Activated naive CD8-positive, alpha-beta T cell (primary cell): ENCODE data around the gene NEK7.

Experiments used
- H3K27ac Mint-ChIP-seq: one replicate; pipeline ENCODE4 v1.8.0; 2021; ENCODE audit warnings: mixed read lengths
- H3K27me3 Mint-ChIP-seq: one replicate; pipeline ENCODE4 v1.8.0; 2021; ENCODE audit warnings: mixed read lengths
- H3K36me3 Mint-ChIP-seq: one replicate; pipeline ENCODE4 v1.8.0; 2021; ENCODE audit warnings: mixed read lengths
- H3K4me1 Mint-ChIP-seq: one replicate; pipeline ENCODE4 v1.8.0; 2021; ENCODE audit warnings: low read depth, mixed read lengths
- H3K4me3 Mint-ChIP-seq: one replicate; pipeline ENCODE4 v1.8.0; 2021; ENCODE audit warnings: mild to moderate bottlenecking, mixed read lengths
- H3K9me3 Mint-ChIP-seq: one replicate; pipeline ENCODE4 v1.8.0; 2021; ENCODE audit warnings: low read depth, mixed read lengths

NEK7 gene

DNA sequence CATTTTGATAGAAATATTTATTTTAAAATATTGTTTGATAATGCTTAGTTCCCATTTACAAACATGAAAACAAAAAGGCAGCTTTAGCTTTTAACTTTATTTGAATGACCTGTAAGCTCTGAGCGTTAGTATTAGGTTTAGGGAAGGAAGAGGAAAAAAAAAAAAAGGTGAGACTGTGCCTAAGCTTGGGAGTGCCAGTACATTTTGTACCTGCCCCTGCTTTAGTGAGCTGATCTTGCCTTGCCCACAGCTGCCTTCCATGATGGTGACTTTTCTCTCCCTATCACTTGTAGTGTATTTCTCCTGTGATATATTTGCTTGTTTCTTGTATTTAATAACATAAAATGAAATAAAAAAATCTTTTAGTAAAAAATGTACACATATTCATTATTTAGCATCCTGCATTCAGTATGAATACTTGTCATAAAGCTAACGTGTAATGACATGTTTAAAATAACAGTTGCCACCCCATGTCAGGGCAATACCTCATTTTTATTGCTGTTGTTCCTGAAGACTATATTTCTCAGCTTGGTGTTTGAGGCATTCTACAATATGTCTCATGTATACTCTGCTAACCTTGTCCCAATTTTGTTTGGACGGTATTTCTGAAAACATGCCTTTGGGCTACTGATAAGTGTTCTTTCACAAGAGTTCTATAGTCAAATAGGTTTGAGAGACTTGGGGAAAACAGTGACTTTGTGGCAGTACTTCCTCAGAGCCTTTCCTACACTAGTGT lies 76.3 kb downstream of the NEK7 start:
- H3K27me3 Mint-ChIP-seq, result no peaks in the 10 kb centered on the region
- peaks cover 6% of the 10 kb centered on the region for H3K36me3 Mint-ChIP-seq
- no peaks in the 10 kb centered on the region for H3K9me3 Mint-ChIP-seq
- no peak overlapping the region for H3K4me3 Mint-ChIP-seq
- no peak overlapping the region for H3K27ac Mint-ChIP-seq
- peaks cover 32% of the 10 kb centered on the region for H3K4me1 Mint-ChIP-seq

DNA sequence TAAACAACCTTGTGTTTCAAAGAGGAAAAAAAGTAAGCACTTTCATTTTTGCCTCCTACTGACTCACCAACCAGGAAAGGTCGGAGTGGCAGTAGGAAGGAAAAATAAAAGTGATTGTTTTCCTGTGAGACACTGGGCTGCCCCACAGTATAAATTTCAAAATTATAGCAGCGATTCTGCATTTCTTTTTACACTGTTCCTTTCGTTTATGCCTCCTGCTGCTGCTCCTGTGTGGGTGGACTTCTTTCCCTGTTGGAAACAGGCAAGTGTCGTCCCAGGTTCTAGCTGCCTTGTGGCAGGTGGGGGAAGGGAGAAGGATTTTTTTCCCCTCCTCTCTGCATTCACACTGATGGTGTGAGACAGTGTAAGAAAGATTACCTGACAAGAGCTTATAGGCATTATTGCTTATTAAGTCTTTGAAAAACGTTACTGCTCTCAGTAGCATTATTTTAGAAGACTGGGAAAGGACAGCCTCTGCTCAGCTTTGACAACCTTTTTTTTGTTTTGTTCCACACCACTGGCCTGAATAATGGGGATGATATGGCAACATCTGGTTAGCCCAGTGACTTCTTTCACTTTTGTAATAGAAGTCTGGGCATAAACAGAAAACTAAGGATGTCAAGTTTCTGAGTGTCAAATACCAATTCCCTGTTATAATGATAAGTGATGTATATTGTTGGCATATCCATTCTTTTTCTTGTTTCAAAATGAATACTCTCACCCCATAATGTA lies 77.9 kb downstream of the NEK7 start:
- peaks cover 6% of the 10 kb centered on the region for H3K36me3 Mint-ChIP-seq
- no peaks in the 10 kb centered on the region for H3K9me3 Mint-ChIP-seq
- H3K27me3 Mint-ChIP-seq, result no peaks in the 10 kb centered on the region
- H3K27ac Mint-ChIP-seq, result no peak overlapping the region
- peaks cover 29% of the 10 kb centered on the region for H3K4me1 Mint-ChIP-seq
- no peak overlapping the region for H3K4me3 Mint-ChIP-seq

DNA sequence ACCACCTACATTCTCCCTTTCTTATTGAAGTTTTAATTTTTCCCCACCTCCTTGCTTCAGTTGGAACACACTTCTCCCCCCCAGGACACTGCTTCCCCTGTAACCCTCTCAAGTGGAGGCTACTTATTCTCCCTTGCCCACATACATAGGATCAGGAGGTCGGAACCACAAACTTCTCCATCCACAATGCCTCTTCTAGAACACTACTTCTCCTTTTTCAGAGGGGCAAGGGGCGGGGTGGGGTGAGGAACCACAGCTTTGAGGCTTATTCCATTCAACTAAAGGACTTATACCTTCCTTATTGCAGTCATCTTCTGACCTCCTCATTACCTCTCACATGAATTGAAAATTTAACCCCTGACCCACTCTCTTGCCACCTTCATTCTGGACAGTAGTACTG lies 81.3 kb downstream of the NEK7 start:
- peaks cover 27% of the 10 kb centered on the region for H3K4me1 Mint-ChIP-seq
- H3K36me3 Mint-ChIP-seq, result peaks cover 6% of the 10 kb centered on the region
- no peak overlapping the region for H3K27ac Mint-ChIP-seq
- no peak overlapping the region for H3K4me3 Mint-ChIP-seq
- no peaks in the 10 kb centered on the region for H3K27me3 Mint-ChIP-seq
- H3K9me3 Mint-ChIP-seq, result no peaks in the 10 kb centered on the region

GRCh38 chr1:198241553-198241952 lies 84.8 kb downstream of the NEK7 start:
- Mint-ChIP-seq H3K36me3 (peaks cover 7% of the 10 kb centered on the region), H3K9me3 (no peaks in the 10 kb centered on the region), H3K4me1 (peaks cover 29% of the 10 kb centered on the region), H3K4me3 (no peak overlapping the region), H3K27ac (no peak overlapping the region), H3K27me3 (no peaks in the 10 kb centered on the region)

DNA sequence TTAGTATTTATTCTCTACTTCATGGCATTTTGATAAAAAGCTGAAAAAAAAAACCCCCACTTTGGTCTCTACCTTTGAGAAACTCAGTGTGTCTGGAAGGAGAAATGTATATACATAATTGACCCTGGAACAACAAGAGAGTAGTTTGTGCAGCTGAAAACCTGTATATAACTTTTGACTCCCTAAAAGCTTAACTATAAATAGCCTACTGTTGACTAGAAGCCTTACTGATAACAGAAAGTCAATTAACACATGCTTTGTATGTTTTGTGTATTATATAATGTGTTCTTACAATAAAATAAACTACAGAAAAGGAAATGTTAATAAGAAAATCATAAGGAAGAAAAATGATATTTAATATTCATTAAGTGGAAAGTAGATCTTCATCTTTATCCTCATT lies 88.0 kb downstream of the NEK7 start:
- Mint-ChIP-seq H3K27ac (no peak overlapping the region), H3K9me3 (peaks cover 6% of the 10 kb centered on the region), H3K4me3 (no peak overlapping the region), H3K4me1 (peaks cover 29% of the 10 kb centered on the region), H3K27me3 (no peaks in the 10 kb centered on the region), H3K36me3 (peaks cover 10% of the 10 kb centered on the region)

- no peaks in the 10 kb centered on the region for H3K27me3 Mint-ChIP-seq
- no peak overlapping the region for H3K27ac Mint-ChIP-seq
- H3K36me3 Mint-ChIP-seq, result peaks cover 10% of the 10 kb centered on the region
- no peak overlapping the region for H3K4me3 Mint-ChIP-seq
- peaks cover 6% of the 10 kb centered on the region for H3K9me3 Mint-ChIP-seq
- peaks cover 29% of the 10 kb centered on the region for H3K4me1 Mint-ChIP-seq
These were observed 88.6 kb downstream of the NEK7 start for GRCh38 chr1:198245379-198245778.

DNA sequence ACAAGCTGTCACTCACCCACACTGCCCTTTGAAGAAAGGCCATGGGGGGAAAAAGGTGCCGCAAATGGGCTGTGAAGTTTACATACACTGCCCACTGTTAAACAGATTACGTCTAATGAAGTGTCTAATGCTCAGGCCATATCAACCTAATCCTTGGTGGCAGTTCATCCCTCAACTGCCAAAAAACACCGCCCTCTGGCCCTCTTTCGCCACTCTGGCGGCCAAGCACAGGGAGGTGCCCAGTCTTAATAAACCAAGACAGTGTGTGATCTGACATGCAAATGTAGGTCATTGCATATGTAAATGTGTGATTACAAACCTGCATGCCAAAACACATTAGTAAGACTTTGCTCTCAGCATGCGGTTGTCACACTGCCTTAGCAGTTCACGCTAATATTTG lies 89.5 kb downstream of the NEK7 start:
- Mint-ChIP-seq H3K27ac (peak overlapping the region; percentile 8), H3K4me1 (peaks cover 26% of the 10 kb centered on the region), H3K4me3 (no peak overlapping the region), H3K36me3 (peaks cover 8% of the 10 kb centered on the region), H3K9me3 (peaks cover 6% of the 10 kb centered on the region), H3K27me3 (no peaks in the 10 kb centered on the region)

DNA sequence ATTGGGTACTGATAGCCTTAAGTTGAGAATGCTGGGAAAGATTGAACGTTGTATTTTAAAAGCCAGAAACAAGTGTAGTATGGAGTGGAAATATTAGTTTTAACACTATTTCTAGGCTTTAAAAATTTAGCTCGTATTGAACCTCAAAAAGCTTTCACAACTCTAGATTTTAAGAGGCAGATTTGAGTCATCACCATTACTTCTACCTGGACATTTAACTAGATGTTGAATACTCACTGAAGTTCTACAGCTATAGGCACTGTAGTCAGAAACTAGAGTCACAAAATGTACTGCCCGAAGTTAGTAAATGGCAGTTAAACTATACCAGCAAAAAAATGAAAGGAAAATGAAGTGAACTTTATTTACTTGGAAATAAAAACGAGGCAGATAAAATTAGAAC lies 96.5 kb downstream of the NEK7 start:
- Mint-ChIP-seq H3K9me3 (peaks cover under 1% of the 10 kb centered on the region), H3K4me3 (no peak overlapping the region), H3K27me3 (no peaks in the 10 kb centered on the region), H3K4me1 (peaks cover 56% of the 10 kb centered on the region), H3K36me3 (peaks cover 11% of the 10 kb centered on the region), H3K27ac (peak overlapping the region; percentile 80)

GRCh38 chr1:198253668-198254067 lies 96.9 kb downstream of the NEK7 start:
- peaks cover 11% of the 10 kb centered on the region for H3K36me3 Mint-ChIP-seq
- peak overlapping the region; percentile 80 for H3K27ac Mint-ChIP-seq
- no peaks in the 10 kb centered on the region for H3K9me3 Mint-ChIP-seq
- no peaks in the 10 kb centered on the region for H3K27me3 Mint-ChIP-seq
- H3K4me1 Mint-ChIP-seq, result peaks cover 60% of the 10 kb centered on the region
- peak overlapping the region; percentile 61 for H3K4me3 Mint-ChIP-seq

- no peaks in the 10 kb centered on the region for H3K9me3 Mint-ChIP-seq
- no peaks in the 10 kb centered on the region for H3K27me3 Mint-ChIP-seq
- peaks cover 11% of the 10 kb centered on the region for H3K36me3 Mint-ChIP-seq
- peaks cover 66% of the 10 kb centered on the region for H3K4me1 Mint-ChIP-seq
- no peak overlapping the region for H3K27ac Mint-ChIP-seq
- no peak overlapping the region for H3K4me3 Mint-ChIP-seq
These were observed 97.7 kb downstream of the NEK7 start for GRCh38 chr1:198254521-198254920.

DNA sequence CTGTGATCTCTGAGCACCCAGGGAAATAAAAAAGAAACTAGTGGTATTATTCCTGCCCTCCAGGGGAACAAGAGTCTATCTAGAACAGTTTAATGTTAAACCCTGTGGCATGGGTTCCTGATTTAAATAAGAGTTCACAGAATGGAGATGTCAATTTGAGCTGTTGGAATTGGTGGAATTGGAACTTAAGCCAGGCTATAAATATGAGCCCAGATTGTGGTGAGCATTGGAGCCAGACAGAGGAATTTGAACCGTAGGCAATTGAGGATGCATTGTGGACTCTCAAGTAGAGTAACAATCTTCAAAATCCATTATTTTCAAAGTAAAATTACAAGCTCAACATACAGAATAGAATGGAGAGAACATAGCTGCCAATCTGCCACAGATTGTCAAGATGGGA lies 98.2 kb downstream of the NEK7 start:
- Mint-ChIP-seq H3K27me3 (no peaks in the 10 kb centered on the region), H3K9me3 (no peaks in the 10 kb centered on the region), H3K4me1 (peaks cover 70% of the 10 kb centered on the region), H3K4me3 (no peak overlapping the region), H3K36me3 (peaks cover 11% of the 10 kb centered on the region), H3K27ac (no peak overlapping the region)

GRCh38 chr1:198255784-198256183 lies 99.0 kb downstream of the NEK7 start:
- Mint-ChIP-seq H3K36me3 (peaks cover 11% of the 10 kb centered on the region), H3K9me3 (no peaks in the 10 kb centered on the region), H3K4me1 (peaks cover 77% of the 10 kb centered on the region), H3K27ac (no peak overlapping the region), H3K27me3 (no peaks in the 10 kb centered on the region), H3K4me3 (no peak overlapping the region)

GRCh38 chr1:198258491-198258890 lies 101.7 kb downstream of the NEK7 start:
- Mint-ChIP-seq H3K4me1 (peaks cover 73% of the 10 kb centered on the region), H3K27me3 (no peaks in the 10 kb centered on the region), H3K27ac (peak overlapping the region; percentile 91), H3K9me3 (no peaks in the 10 kb centered on the region), H3K36me3 (peaks cover 14% of the 10 kb centered on the region), H3K4me3 (peak overlapping the region; percentile 70)

DNA sequence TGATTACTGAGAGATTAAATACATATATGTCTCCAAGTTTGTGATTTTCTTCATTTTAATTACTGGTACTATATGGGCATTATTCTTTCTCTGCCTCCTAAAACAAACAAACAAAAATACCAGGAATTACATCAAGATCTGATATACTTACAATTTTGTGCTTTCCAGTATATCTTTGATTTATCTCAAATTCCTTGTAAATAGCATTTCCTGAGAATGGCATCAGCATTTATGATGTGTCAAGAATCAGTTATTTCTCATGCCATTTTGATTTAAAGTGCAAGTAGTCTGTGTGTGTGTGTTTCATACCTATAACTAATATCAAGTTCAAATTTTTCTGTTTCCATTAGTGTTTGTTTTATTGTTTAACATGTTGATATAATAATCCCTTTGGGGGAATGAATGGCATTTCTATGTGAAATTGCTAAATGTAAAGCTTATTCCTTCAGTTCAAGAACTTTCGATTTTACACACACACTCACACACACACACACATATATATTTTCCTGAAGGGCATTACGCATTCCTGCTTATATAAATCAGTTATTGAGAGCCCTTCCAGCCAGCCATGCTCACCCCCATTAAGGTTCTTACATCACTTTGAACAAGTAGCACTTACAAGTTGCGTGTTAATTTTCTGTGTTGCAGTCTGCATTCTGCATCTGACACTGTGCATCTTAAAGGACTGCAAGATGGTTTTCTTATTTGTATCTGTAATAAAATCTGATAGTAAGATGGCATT lies 102.7 kb downstream of the NEK7 start:
- peaks cover 64% of the 10 kb centered on the region for H3K4me1 Mint-ChIP-seq
- H3K4me3 Mint-ChIP-seq, result peak overlapping the region; percentile 42
- H3K27ac Mint-ChIP-seq, result peak overlapping the region; percentile 84
- peaks cover 14% of the 10 kb centered on the region for H3K36me3 Mint-ChIP-seq
- no peaks in the 10 kb centered on the region for H3K27me3 Mint-ChIP-seq
- no peaks in the 10 kb centered on the region for H3K9me3 Mint-ChIP-seq

GRCh38 chr1:198261886-198262285 lies 105.1 kb downstream of the NEK7 start:
- H3K4me3 Mint-ChIP-seq, result no peak overlapping the region
- H3K27ac Mint-ChIP-seq, result peak overlapping the region; percentile 12
- H3K9me3 Mint-ChIP-seq, result no peaks in the 10 kb centered on the region
- peaks cover 8% of the 10 kb centered on the region for H3K36me3 Mint-ChIP-seq
- H3K4me1 Mint-ChIP-seq, result peaks cover 46% of the 10 kb centered on the region
- no peaks in the 10 kb centered on the region for H3K27me3 Mint-ChIP-seq
